ENCODE results near the gene TMC5.
A peak's percentile ranks its signal among the peaks of the same experiment; 100 is the strongest.

The TMC5 gene

GRCh38 chr16:19460397-19460796 lies 42.7 kb downstream of the TMC5 start:
- DNase-seq (ENCODE audit: low spot score) = no peak

GRCh38 chr16:19463468-19464315 lies 46.0 kb downstream of the TMC5 start:
- no peak for DNase-seq (ENCODE audit: low spot score)

- no peak for DNase-seq (ENCODE audit: low spot score)
Observed at GRCh38 chr16:19468300-19468699, 50.6 kb downstream of the TMC5 start.

- DNase-seq (ENCODE audit: low spot score) = no peak
Observed at GRCh38 chr16:19472482-19472881, 54.8 kb downstream of the TMC5 start.

GRCh38 chr16:19474617-19475016 lies 56.9 kb downstream of the TMC5 start:
- DNase-seq (ENCODE audit: low spot score) = no peak

GRCh38 chr16:19478505-19478904 lies 60.8 kb downstream of the TMC5 start:
- no peak for DNase-seq (ENCODE audit: low spot score)

- DNase-seq (ENCODE audit: low spot score) = no peak
Observed at GRCh38 chr16:19479302-19479721, 61.6 kb downstream of the TMC5 start.

GRCh38 chr16:19481296-19481695 lies 63.6 kb downstream of the TMC5 start:
- no peak for DNase-seq (ENCODE audit: low spot score)

- no peak for DNase-seq (ENCODE audit: low spot score)
Observed at GRCh38 chr16:19481769-19482168, 64.1 kb downstream of the TMC5 start.

GRCh38 chr16:19482291-19482690 lies 64.6 kb downstream of the TMC5 start:
- no peak for DNase-seq (ENCODE audit: low spot score)

- no peak for DNase-seq (ENCODE audit: low spot score)
Observed at GRCh38 chr16:19484096-19484495, 66.4 kb downstream of the TMC5 start.

GRCh38 chr16:19485611-19486010 lies 67.9 kb downstream of the TMC5 start:
- no peak for DNase-seq (ENCODE audit: low spot score)

GRCh38 chr16:19486051-19486450 lies 68.4 kb downstream of the TMC5 start:
- DNase-seq (ENCODE audit: low spot score) = no peak

GRCh38 chr16:19486750-19487325 lies 69.2 kb downstream of the TMC5 start:
- no peak for DNase-seq (ENCODE audit: low spot score)

- no peak for DNase-seq (ENCODE audit: low spot score)
Observed at GRCh38 chr16:19488213-19488640, 70.5 kb downstream of the TMC5 start.

GRCh38 chr16:19490619-19491018 lies 72.9 kb downstream of the TMC5 start:
- DNase-seq (ENCODE audit: low spot score) = no peak

- no peak for DNase-seq (ENCODE audit: low spot score)
Observed at GRCh38 chr16:19497176-19497575, 79.5 kb downstream of the TMC5 start.

GRCh38 chr16:19499006-19499405 lies 81.3 kb downstream of the TMC5 start:
- DNase-seq (ENCODE audit: low spot score) = no peak

GRCh38 chr16:19499481-19499880 lies 81.8 kb downstream of the TMC5 start:
- no peak for DNase-seq (ENCODE audit: low spot score)

- DNase-seq (ENCODE audit: low spot score) = peak; percentile 28
Observed at GRCh38 chr16:19502395-19503131, 84.9 kb downstream of the TMC5 start.

- no peak for DNase-seq (ENCODE audit: low spot score)
Observed at GRCh38 chr16:19503461-19504075, 85.9 kb downstream of the TMC5 start.

GRCh38 chr16:19505600-19506303 lies 88.1 kb downstream of the TMC5 start:
- DNase-seq (ENCODE audit: low spot score) = no peak

Measured in HuH-7.5 (cell line).